ENCODE data around the gene HCLS1. TPM values are rescaled to one million over a fixed set of nuclear protein-coding genes. Genes with fewer than 3 reads are reported as not detected.

HCLS1 gene
- total RNA-seq, 1 donor from 2014 or later: 440 TPM

DNA sequence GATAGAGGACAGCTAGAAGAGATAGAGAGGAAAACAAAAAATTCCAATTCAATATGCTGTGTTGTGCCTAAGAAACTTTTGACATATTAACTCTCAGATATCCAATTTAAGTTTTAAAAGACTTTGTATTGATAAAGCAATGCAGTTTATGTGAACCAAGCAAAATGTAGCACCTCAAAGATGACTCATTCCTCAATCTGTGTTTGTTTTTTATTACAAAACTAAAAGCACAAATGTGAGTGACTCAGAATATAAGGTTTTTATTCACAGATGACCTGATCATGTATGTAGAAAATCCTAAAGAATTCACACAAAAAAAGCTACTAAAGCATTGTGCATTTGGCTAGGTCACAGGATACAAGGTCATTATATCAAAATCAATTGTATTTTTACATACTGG, 11.1 kb downstream of the HCLS1 start:
- no peak overlapping the region for H3K27ac Mint-ChIP-seq
- H3K4me1 Mint-ChIP-seq: peaks cover 28% of the 10 kb centered on the region
- no peaks in the 10 kb centered on the region for H3K27me3 Mint-ChIP-seq
- DNase-seq (no peak), ATAC-seq (ENCODE audit: low read depth) (no peak)
- CTCF ChIA-PET: no interaction called here
- H3K4me3 Mint-ChIP-seq: no peak overlapping the region
- POLR2A ChIA-PET: no interaction called here
- peaks cover 75% of the 10 kb centered on the region for H3K36me3 Mint-ChIP-seq (ENCODE audit: low read depth)
- intact Hi-C loops (cut with micrococcal nuclease): no loop called here
- no peaks in the 10 kb centered on the region for H3K9me3 Mint-ChIP-seq
- TF ChIP-seq, protein P1, sequence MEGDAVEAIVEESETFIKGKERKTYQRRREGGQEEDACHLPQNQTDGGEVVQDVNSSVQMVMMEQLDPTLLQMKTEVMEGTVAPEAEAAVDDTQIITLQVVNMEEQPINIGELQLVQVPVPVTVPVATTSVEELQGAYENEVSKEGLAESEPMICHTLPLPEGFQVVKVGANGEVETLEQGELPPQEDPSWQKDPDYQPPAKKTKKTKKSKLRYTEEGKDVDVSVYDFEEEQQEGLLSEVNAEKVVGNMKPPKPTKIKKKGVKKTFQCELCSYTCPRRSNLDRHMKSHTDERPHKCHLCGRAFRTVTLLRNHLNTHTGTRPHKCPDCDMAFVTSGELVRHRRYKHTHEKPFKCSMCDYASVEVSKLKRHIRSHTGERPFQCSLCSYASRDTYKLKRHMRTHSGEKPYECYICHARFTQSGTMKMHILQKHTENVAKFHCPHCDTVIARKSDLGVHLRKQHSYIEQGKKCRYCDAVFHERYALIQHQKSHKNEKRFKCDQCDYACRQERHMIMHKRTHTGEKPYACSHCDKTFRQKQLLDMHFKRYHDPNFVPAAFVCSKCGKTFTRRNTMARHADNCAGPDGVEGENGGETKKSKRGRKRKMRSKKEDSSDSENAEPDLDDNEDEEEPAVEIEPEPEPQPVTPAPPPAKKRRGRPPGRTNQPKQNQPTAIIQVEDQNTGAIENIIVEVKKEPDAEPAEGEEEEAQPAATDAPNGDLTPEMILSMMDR (IDR thresholded peaks at IDR 0.05): no peak

DNA sequence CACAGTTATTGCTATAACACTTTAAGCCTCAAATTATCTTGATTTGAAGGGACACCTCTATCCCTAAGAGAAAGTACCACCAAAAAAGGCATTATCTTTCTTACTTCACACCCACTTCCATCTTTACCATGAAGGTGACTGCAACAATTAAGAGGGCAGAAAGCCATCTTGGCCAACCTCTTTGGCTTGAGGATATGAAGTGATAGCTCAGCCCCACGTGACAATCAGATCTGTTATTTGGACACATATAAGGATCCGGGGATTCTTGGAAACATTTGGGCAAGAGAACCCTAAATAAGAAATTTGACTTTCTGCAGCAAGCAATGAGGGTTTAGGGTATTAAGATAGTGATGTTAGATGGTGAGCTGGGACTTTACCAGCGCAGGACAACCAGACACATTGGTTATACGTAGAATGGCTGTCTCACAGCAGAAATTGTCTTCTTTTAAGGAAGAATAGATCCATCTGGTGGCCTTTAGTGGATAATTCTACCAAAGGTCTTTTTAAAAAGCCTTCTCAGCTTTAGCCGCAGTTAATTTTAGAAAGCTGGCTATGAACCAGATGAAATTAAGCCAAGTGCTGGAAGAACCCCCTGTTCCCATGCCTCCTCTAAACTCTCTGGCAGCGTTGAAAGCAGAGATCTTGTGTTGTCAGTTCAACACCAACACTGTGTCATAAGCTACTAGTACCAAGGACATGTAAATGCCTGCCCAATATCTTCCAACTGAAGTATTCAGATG, 12.3 kb downstream of the HCLS1 start:
- POLR2A ChIA-PET: no interaction called here
- H3K4me3 Mint-ChIP-seq: no peak overlapping the region
- intact Hi-C loops (cut with micrococcal nuclease): no loop called here
- H3K9me3 Mint-ChIP-seq: no peaks in the 10 kb centered on the region
- ATAC-seq (ENCODE audit: low read depth): no peak
- no peaks in the 10 kb centered on the region for H3K27me3 Mint-ChIP-seq
- H3K27ac Mint-ChIP-seq: no peak overlapping the region
- H3K4me1 Mint-ChIP-seq: peaks cover 18% of the 10 kb centered on the region
- H3K36me3 Mint-ChIP-seq (ENCODE audit: low read depth): peaks cover 77% of the 10 kb centered on the region
- CTCF ChIA-PET: no interaction called here
- no peak for DNase-seq
- TF ChIP-seq, protein P1 (IDR thresholded peaks at IDR 0.05): no peak

DNA sequence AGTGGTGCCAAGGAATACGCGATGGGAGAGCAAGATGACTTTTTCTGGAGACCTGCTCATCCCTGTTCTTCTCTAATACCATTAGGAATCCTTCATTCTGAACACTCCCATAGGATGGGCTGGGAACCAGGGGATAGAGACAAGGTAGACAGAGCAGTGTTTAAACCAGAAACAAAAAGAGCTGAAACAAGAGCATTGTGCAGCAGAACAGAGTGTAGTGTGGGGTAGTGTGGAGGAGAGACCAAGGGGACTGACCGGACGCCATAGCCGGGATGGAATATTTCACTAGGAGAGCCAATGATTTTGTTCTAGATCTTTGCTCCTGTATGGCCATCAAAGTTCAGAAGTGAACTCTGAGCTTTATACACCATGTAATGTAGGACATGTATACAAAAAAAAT, 15.6 kb downstream of the HCLS1 start:
- no peaks in the 10 kb centered on the region for H3K27me3 Mint-ChIP-seq
- ChIA-PET CTCF (no interaction called here), POLR2A (interaction anchor here (0.8 kb wide), 1 partner anchor 9 kb away, joined by 3 read pairs; no protein-coding TSS in a partner anchor)
- no peak for ATAC-seq (ENCODE audit: low read depth)
- no peaks in the 10 kb centered on the region for H3K9me3 Mint-ChIP-seq
- peaks cover 78% of the 10 kb centered on the region for H3K36me3 Mint-ChIP-seq (ENCODE audit: low read depth)
- peaks cover under 1% of the 10 kb centered on the region for H3K4me1 Mint-ChIP-seq
- H3K27ac Mint-ChIP-seq: no peak overlapping the region
- TF ChIP-seq, protein P1 (IDR thresholded peaks at IDR 0.05): no peak
- no peak overlapping the region for H3K4me3 Mint-ChIP-seq
- intact Hi-C loops (cut with micrococcal nuclease): no loop called here
- no peak for DNase-seq

DNA sequence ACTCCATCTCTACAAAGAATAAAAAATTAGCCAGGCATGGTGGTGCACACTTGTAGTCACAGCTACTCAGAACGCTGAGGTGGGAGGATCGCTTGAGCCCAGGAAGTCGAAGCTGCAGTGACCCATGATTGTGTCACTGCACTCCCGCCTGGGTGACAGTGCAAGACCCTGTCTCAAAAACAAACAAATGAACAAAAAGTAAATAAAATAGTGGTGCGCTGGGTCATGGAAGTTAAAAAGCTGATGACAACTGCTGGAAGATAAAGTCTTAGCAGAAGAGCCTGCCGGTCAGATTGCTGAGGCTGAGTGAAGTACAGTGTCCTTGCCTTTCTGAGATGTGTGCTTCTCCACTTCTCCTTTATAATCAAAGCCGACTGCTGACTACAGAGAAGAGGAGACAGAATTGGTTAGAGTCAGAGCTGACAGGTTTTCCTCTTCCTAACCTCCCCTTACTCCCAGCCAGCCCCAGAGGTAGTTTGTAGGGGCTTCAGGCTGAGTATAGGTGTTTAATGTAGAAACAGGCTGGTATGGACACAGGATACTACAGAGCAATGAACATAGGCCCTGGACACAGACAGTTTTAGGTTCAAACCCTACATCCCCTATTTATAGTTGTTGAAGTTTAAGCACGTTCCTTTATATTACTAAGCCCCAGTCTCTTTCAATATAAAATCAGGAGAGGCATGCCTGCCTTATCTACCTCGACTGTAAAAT, 17.9 kb downstream of the HCLS1 start:
- no peak overlapping the region for H3K27ac Mint-ChIP-seq

DNA sequence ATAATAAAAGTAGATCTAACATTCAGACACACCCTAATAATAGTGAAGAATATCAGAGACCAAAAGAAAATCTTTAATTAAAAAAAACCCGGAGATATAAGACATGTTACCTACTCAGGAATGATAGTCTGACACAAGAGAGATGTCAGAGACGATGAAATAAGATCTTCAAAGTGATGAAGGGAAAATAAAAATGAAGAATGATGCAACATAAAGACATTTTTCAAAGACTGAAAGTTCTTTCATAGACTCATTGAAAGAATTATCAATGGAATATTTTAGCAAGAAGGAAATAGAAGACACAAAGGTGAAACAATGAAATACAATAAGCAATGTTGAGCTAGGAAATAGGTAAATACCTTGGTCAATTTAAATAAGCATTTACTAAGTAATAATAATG, 19.6 kb downstream of the HCLS1 start:
- intact Hi-C loops (cut with micrococcal nuclease): no loop called here
- ATAC-seq (ENCODE audit: low read depth) (no peak), DNase-seq (no peak)
- no peaks in the 10 kb centered on the region for H3K9me3 Mint-ChIP-seq
- no peak overlapping the region for H3K4me3 Mint-ChIP-seq
- peaks cover 92% of the 10 kb centered on the region for H3K36me3 Mint-ChIP-seq (ENCODE audit: low read depth)
- H3K27ac Mint-ChIP-seq: no peak overlapping the region
- H3K4me1 Mint-ChIP-seq: peaks cover 12% of the 10 kb centered on the region
- no peaks in the 10 kb centered on the region for H3K27me3 Mint-ChIP-seq
- ChIA-PET CTCF (no interaction called here), POLR2A (interaction anchor here (0.7 kb wide), 1 partner anchor 274 kb away, joined by 9 read pairs; no protein-coding TSS in a partner anchor)
- TF ChIP-seq, protein P1 (IDR thresholded peaks at IDR 0.05): no peak

More for the DNA sequence above, 17.9 kb downstream of the HCLS1 start:
- Mint-ChIP-seq H3K36me3 (ENCODE audit: low read depth) (peaks cover 84% of the 10 kb centered on the region), H3K9me3 (no peaks in the 10 kb centered on the region), H3K4me3 (no peak overlapping the region), H3K4me1 (peaks cover 7% of the 10 kb centered on the region), H3K27me3 (no peaks in the 10 kb centered on the region)
- intact Hi-C loops (cut with micrococcal nuclease): no loop called here
- ATAC-seq (ENCODE audit: low read depth) (no peak), DNase-seq (no peak)
- POLR2A ChIA-PET: interaction anchor here (0.7 kb wide), 2 partner anchors 18 to 68 kb away, joined by 5 read pairs; partner anchors contain the start of gene HCLS1
- TF ChIP-seq, protein P1 (IDR thresholded peaks at IDR 0.05): no peak
- CTCF ChIA-PET: no interaction called here

Data from activated B cell treated with CpG ODN at 0.5 μM for 24 hours (primary cell).